Activated CD8-positive, alpha-beta memory T cell treated with anti-CD3 and anti-CD28 coated beads for 48 hours (primary cell): ENCODE measurements around the gene IL2RA.

ENCODE experiments used
- DNase-seq, 3 experiments: peaks; one replicate each; pipeline ENCODE4 v3.0.0-alpha.2; 2020; ENCODE audit warnings: low read depth in 2 of 3, low spot score in 2 of 3

IL2RA gene

DNA sequence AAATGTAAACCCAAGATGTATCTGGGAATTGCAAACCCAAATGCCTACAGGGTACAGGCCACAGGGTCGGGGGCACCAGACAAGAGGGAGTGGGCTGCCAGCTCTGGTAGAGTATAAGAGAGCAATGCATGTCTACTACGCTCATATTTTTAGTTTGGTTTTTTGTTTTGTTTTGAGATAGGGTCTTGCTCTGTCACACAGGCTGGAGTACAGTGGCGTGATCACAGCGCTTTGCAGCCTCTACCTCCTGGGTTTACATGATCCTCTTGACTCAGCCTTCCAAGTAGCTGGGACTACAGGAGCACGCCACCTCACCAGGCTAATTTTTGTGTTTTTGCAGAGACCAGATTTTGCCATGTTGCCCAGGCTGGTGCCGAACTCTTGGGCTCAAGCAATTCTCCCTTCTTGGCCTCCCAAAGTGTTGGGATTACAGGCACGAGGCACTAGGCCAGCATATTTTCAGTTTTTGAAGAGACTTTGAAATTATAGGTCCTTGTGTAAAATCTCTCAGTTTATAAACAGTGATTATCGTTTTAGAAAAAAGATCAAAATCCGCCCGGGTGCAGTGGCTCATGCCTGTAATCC is 73.7 kb downstream of the IL2RA start:
- no peak for DNase-seq

- no peak for DNase-seq
Observed at GRCh38 chr10:5987747-5988146, 74.4 kb downstream of the IL2RA start.

DNA sequence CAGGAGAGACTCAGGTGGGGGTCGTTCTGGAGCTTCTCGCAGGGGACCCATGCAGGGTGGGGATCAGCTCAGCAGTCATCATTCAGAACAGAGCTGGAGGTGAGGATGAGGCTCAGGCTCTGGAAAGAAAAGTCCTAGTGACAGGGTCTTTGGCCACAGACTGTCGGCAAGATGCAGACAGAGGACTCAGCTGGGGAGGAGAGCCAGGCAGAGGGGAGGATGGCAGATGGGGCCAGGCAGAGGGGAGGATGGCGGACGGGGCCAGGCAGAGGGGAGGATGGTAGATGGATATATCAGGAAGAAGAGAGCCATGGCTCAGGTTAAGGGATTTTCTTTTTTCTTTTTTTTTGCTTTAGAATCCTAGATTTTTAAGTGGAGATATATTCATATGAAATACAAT is 77.1 kb downstream of the IL2RA start:
- DNase-seq: no peak

DNA sequence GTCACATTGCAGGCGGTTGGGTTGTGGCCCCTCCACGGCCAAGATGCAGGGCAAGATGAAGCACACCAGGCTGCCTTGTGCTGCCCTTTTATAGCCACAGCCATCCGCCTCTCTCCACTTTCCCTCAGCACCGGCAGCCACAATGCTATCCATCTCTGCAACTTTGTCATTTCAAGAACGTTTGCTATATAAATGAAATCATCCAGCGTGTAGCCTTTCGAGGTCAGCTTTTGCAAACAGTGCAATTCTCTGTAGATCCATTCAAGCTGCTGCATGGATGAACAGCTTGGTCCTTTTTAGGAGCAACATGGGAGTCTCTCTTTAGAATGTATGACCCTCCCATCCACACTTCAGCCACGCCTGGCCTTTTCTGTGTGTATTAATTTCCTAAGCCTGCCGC is 78.4 kb downstream of the IL2RA start:
- no peak for DNase-seq

DNA sequence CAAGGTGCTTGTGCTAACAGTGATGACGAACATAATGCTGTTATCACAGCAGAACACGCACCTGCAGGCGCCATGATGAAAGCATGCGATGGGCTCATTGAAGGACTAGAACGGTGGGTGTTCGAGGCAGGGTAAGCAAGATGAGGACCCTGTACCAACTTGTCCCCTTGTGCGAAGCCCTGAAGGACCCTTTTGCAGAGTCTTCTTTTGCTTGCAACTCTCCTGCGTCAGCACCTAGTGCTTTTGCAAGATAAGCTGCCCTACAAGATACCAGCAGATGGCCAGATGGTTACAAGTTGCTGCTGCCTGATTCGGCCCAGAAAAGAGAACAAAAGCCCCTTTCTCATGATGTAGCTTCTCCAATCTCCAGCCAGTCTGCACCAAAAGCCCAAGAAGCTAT is 80.6 kb downstream of the IL2RA start:
- DNase-seq: no peak

DNA sequence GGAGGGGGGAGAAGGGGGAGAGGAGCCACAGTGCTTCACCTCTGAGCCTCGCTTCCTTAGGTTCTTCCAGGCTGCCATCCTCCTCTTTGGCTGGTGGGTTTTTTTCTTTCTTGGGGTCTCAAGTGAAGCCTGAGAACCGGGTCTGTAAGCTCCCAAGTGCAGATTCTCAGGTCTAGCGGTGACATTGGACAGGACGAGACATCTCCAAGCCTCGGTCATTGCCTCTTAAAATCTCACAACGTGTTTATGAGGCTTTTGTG is 84.0 kb downstream of the IL2RA start:
- DNase-seq: no peak

DNA sequence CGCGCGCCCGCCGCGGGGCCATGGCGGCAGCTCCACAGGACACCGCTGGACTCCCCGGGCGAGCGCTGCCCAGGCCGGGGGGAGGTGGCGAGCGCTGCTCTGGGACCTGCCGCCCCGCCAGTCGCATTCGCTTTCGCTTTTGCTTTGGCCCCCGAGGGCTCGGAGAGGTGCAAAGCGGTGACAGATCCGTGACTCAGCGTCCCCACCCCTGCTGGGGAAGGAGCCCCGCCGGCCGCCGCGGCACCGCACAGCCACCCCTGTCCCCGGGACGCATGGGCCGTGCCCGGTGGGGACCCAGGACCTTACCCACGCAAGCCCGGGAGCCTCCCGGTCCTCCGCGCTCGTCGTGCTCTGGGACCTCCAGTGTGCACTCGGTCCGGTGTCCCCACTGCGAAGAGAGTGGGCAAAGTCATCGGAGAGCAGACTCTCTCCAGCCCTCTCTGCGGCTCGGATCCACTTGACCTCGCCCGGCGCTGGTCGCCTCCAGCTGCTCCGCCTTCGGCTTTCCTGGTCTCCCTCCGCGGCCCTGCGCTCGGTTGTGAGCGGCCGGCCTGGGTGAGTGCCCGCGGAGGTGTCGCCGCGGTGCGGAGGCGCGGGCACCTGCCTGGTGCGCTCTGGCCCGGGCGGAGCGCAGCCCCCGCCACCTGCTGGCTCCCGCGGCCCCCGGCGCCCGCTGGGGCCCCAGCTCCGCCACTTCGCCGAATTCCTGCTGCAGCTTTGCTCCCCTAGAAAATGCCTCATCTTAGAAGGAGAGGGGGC is 84.5 kb downstream of the IL2RA start, which contains the start of gene IL15RA:
Gene IL15RA (minus strand): TSS at position 73 of the 759 bp plus-strand sequence. CDS start 51 bp downstream, at position 22.
- peak; percentile 71 to 76 (median 75) for DNase-seq

GRCh38 chr10:5976512-5977470 is 85.4 kb downstream of the IL2RA start:
- DNase-seq: peak in 2 of 3 experiments; percentile 23 to 49

GRCh38 chr10:5975641-5976473 is 86.3 kb downstream of the IL2RA start:
- DNase-seq: peak; percentile 15 to 59 (median 34)

DNA sequence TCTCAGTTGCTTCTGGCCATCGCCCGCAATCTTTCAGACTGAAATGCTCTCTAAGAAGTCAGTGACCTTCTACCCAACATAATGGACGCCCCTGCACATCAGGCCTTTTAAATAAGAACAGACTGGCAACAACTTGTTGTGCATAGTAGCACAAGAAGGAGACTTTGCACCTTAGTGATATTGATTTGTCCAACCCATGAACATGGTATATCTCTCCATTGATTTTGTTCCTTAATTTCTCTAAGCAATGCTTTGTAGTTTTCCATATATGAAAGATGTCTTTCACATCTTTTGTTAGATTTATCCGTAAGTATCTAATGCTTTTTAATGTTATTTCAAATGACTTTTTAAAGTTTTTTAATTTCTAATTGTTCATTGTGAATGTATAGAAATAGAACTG is 89.1 kb downstream of the IL2RA start:
- DNase-seq: no peak

DNA sequence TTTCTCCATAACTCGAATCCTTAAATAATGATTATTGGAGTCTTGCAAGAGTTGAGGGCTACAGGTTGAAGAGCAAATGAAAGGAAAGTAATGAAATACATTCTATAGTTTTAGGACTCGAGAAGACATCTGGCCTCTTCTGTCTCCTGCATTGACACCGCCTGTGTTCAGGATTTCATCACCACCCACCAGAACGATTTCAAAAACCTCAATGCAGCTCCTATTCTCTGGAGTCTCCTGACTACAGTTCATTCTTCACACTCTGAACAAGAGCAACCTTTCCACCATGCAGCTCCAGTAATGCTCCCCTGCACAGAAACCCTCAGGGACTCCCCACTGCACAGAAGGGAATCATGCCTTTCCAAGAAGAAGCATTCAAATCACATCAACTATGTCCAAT is 90.3 kb downstream of the IL2RA start:
- DNase-seq: no peak

DNA sequence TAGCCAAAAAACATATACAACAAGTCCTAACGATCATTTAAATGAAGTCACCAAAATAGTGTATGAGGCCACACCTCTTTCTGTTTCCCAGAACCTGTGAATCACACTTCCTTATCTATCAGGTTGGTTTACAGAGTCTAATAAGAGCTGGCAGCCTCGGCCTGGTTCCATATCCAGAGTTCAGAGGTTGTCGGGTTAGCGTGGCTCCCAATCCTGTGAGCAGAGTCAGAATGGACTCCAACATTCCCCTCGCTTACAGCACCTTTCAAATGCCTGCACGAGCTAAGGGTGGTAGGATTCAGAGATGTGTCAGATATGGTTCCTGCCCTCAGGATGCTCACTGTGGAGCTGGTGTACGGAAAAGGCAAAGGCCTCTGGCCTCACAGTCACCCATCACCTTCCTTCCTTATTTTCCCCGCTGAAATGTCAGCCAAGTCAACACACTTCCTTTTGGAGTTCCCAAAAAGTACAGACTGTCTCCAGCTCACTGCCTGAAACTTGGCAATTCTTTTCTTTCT is 90.8 kb downstream of the IL2RA start:
- DNase-seq: peak in 1 of 3 experiments; percentile 17

- DNase-seq: no peak
Observed at GRCh38 chr10:5970527-5970926, 91.6 kb downstream of the IL2RA start.

- DNase-seq: no peak
Observed at GRCh38 chr10:5970066-5970465, 92.1 kb downstream of the IL2RA start.

DNA sequence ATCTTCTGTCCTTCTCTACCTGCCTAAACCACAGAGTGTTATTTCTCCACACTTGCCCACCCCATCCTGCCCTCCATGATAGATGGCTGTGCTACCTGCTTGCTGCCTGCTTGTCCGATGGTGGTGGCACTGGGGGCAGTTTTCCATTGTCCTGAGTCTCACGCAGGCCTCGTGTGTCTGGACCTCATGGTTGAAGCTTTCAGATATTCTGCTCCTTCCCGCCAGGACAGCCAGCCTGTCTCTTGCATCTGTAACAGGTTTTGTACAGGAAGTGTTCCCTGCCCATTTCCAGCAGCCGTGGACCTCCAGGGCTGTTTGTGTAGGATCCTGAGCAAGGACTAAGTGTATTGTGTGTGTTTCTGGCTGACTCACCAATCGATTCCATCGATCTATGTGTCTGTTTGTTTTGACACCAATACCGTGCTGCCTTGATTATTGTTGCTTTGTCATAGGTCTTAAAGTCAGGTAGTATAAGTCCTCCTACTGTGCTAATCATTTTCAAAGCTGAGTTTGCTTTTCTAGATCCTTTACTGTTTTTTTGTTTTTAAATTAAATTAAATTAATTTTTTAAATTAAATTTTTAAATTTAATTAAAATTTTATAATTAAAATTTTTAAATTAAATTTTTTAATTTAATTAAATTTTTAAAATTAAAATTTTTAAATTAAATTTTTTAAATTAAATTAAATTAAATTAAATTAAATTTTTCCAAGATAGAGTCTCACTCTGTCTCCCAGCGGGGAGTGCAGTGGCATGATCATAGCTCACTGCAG is 93.3 kb downstream of the IL2RA start:
- no peak for DNase-seq

- DNase-seq: no peak
Observed at GRCh38 chr10:5968037-5968680, 94.0 kb downstream of the IL2RA start.

- no peak for DNase-seq
Observed at GRCh38 chr10:5965266-5965665, 96.9 kb downstream of the IL2RA start.

DNA sequence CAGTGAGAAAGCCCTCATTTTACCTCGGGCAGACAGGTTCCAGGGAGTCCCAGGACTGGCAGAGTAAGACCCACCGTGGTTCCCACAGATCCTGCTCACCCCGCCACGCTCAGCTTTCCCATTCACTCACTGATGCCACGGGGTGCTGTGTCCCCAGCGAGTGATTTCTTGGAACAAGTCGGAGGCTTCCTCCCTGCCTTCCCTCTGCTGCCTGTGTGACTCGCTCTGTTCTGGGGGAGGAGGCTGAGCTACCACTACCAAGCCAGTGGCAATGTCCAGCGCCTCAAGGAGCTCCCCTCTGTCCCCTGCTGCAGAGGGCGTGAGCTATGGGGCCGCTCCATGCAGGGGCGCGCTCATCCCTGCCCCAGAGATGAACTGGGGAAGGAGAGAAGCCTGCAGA is 97.4 kb downstream of the IL2RA start:
- no peak for DNase-seq

DNA sequence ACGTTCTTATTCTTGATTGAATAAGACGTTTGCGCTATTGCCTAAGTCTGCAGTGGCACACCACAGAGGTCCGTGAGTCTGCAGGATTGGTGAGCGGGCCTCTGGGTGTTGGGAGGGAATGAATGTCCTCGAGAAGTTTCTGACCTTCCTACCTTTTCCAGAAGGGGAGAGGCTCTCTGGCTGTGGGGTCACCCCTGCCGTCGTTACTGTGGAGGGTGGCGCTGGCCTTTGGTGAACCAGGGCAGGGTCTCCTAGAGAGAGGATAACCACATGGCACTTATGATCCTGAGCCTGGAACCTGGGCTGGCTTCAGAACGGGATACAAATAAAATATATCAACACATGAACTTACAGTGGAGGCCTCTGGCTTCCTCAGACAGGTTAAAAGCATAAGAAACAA is 98.6 kb downstream of the IL2RA start:
- no peak for DNase-seq

DNA sequence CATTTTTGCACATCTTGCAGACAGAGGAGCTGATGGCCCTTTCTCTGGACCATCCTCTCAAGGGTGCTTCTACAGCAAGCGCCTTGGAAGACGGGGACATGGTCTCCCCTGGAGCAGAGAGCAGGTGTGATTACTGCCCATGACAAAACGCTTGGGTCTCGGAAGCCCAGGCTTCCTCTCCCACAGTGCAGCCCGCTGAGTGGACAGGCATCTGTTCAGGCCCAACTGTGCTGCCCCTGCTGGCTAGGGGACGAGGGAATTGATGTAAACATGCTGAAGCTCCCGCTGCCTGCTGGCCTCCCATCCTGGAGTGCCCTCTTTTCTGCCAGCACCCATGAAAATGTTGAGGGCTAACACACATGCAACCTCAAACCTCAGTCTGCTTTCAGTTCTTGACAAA is 99.1 kb downstream of the IL2RA start:
- DNase-seq: no peak
